H9 (cell line): ENCODE results near the gene BCL7B. TPM values are rescaled to one million over a fixed set of nuclear protein-coding genes. Genes with fewer than 3 reads are reported as not detected.

Experiments
- DNase-seq: peaks from one replicate; pipeline ENCODE4 v3.0.0-alpha.2; 2017
- H2AFZ ChIP-seq: one replicate; pipeline ENCODE4 v1.6.1; 2013; ENCODE audit warnings: mild to moderate bottlenecking, low read length, control low read depth, moderate library complexity
- H2AK5ac ChIP-seq: 2 replicates; pipeline ENCODE4 v1.6.1; 2013; ENCODE audit warnings: low read length, control low read depth, mixed read lengths; ENCODE audit not compliant: insufficient read length
- H2BK120ac ChIP-seq: one replicate; pipeline ENCODE4 v1.6.1; 2013; ENCODE audit warnings: low read depth, mild to moderate bottlenecking, low read length, control low read depth, inconsistent platforms; ENCODE audit not compliant: poor library complexity, severe bottlenecking
- H2BK12ac ChIP-seq: 2 replicates; pipeline ENCODE4 v1.6.1; 2013; ENCODE audit warnings: low read length, control low read depth, mixed read lengths, low read depth; ENCODE audit not compliant: insufficient read length
- H2BK15ac ChIP-seq: 2 replicates; pipeline ENCODE4 v1.6.1; 2013; ENCODE audit warnings: low read depth, low read length, control low read depth
- H2BK20ac ChIP-seq: one replicate; pipeline ENCODE4 v1.6.1; 2013; ENCODE audit warnings: low read depth, mild to moderate bottlenecking, low read length, control low read depth, inconsistent platforms; ENCODE audit not compliant: poor library complexity, severe bottlenecking
- H2BK5ac ChIP-seq: 2 replicates; pipeline ENCODE4 v1.6.1; 2013; ENCODE audit warnings: low read length, control low read depth, mixed read lengths; ENCODE audit not compliant: insufficient read length
- H3K14ac ChIP-seq: 2 replicates; pipeline ENCODE4 v1.6.1; 2013; ENCODE audit warnings: low read length, control low read depth; ENCODE audit not compliant: insufficient read depth
- H3K18ac ChIP-seq: 2 replicates; pipeline ENCODE4 v1.6.1; 2013; ENCODE audit warnings: low read depth, mild to moderate bottlenecking, mixed read lengths, low read length, control low read depth; ENCODE audit not compliant: insufficient read length
- H3K23ac ChIP-seq: 2 replicates; pipeline ENCODE4 v1.6.1; 2013; ENCODE audit warnings: low read length, control low read depth, mixed read lengths, low read depth; ENCODE audit not compliant: insufficient read length
- H3K23me2 ChIP-seq: 2 replicates; pipeline ENCODE4 v1.6.1; 2013; ENCODE audit warnings: low read depth, mild to moderate bottlenecking, mixed read lengths, low read length, control low read depth; ENCODE audit not compliant: insufficient read length, poor library complexity, severe bottlenecking
- H3K27ac ChIP-seq: 2 replicates; pipeline ENCODE4 v1.5.1; 2013; ENCODE audit warnings: low read length, control low read depth, mixed read lengths, low read depth; ENCODE audit not compliant: insufficient read length
- H3K27me3 ChIP-seq: 2 replicates; pipeline ENCODE4 v1.6.1; 2013; ENCODE audit warnings: low read length, control low read depth, inconsistent platforms; ENCODE audit not compliant: insufficient read depth
- H3K4ac ChIP-seq: 2 replicates; pipeline ENCODE4 v1.6.1; 2013; ENCODE audit warnings: low read depth, mild to moderate bottlenecking, control low read depth, inconsistent platforms, low read length, moderate library complexity
- H3K4me1 ChIP-seq: 2 replicates; pipeline ENCODE4 v1.6.1; 2013; ENCODE audit warnings: low read length, control low read depth, inconsistent platforms; ENCODE audit not compliant: insufficient read depth
- H3K4me2 ChIP-seq: 2 replicates; pipeline ENCODE4 v1.6.1; 2013; ENCODE audit warnings: low read length, control low read depth, mixed read lengths; ENCODE audit not compliant: insufficient read length, insufficient read depth
- H3K56ac ChIP-seq: 2 replicates; pipeline ENCODE4 v1.6.1; 2013; ENCODE audit warnings: low read depth, mild to moderate bottlenecking, mixed read lengths, low read length, control low read depth; ENCODE audit not compliant: insufficient read length
- H3K79me1 ChIP-seq: 2 replicates; pipeline ENCODE4 v1.6.1; 2013; ENCODE audit warnings: low read depth, mild to moderate bottlenecking, moderate library complexity, low read length, control low read depth, inconsistent platforms; ENCODE audit not compliant: insufficient read depth, poor library complexity, severe bottlenecking
- H3K79me2 ChIP-seq: 2 replicates; pipeline ENCODE4 v1.6.1; 2013; ENCODE audit warnings: low read length, control low read depth, inconsistent platforms; ENCODE audit not compliant: insufficient read depth
- H3K9ac ChIP-seq: 2 replicates; pipeline ENCODE4 v1.6.1; 2013; ENCODE audit warnings: low read length, control low read depth, mixed read lengths; ENCODE audit not compliant: insufficient read length; ENCODE audit errors: extremely low read depth
- H3K9me3 ChIP-seq: one replicate; pipeline ENCODE4 v1.6.1; 2013; ENCODE audit warnings: low read depth, low read length, inconsistent platforms; ENCODE audit not compliant: control insufficient read depth
- H3T11ph ChIP-seq: one replicate; pipeline ENCODE4 v1.6.1; 2013; ENCODE audit warnings: mild to moderate bottlenecking, low read length, control low read depth, inconsistent platforms
- H4K20me1 ChIP-seq: one replicate; pipeline ENCODE4 v1.6.1; 2013; ENCODE audit not compliant: control insufficient read depth, insufficient read length, insufficient read depth
- H4K5ac ChIP-seq: 2 replicates; pipeline ENCODE4 v1.6.1; 2013; ENCODE audit warnings: low read depth, mild to moderate bottlenecking, mixed read lengths, low read length, control low read depth; ENCODE audit not compliant: insufficient read length
- H4K8ac ChIP-seq: replicated peaks from 2 replicates; pipeline ENCODE4 v1.6.1; 2013; ENCODE audit warnings: low read length, control low read depth, mixed read lengths, low read depth; ENCODE audit not compliant: insufficient read length
- H4K91ac ChIP-seq: 2 replicates; pipeline ENCODE4 v1.6.1; 2013; ENCODE audit warnings: low read depth, mild to moderate bottlenecking, moderate library complexity, mixed read lengths, low read length, control low read depth; ENCODE audit not compliant: insufficient read length
- H3K27ac Mint-ChIP-seq, 3 experiments: 2 replicates in 2 of 3; 3 replicates in 1 of 3; pipeline ENCODE4 v1.8.0; 2020 to 2021; ENCODE audit warnings: mixed read lengths in 3 of 3, mild to moderate bottlenecking in 1 of 3, moderate library complexity in 1 of 3
- H3K27me3 Mint-ChIP-seq: 2 replicates; pipeline ENCODE4 v1.8.0; 2021; ENCODE audit warnings: low read depth, mild to moderate bottlenecking, moderate library complexity, mixed read lengths
- H3K36me3 Mint-ChIP-seq, 3 experiments: 2 replicates in 2 of 3; 3 replicates in 1 of 3; pipeline ENCODE4 v1.8.0; 2020 to 2021; ENCODE audit warnings: low read depth in 3 of 3, mixed read lengths in 3 of 3; ENCODE audit not compliant: insufficient read depth in 1 of 3
- H3K4me1 Mint-ChIP-seq, 2 experiments: 2 replicates each; pipeline ENCODE4 v1.8.0; 2020; ENCODE audit warnings: mixed read lengths in 2 of 2
- H3K4me3 Mint-ChIP-seq, 2 experiments: 2 replicates in 1 of 2; 3 replicates in 1 of 2; pipeline ENCODE4 v1.8.0; 2020 to 2021; ENCODE audit warnings: mild to moderate bottlenecking in 2 of 2, mixed read lengths in 2 of 2, moderate library complexity in 1 of 2
- H3K9me3 Mint-ChIP-seq, 2 experiments: 2 replicates in 1 of 2; 3 replicates in 1 of 2; pipeline ENCODE4 v1.8.0; 2020; ENCODE audit warnings: mild to moderate bottlenecking in 2 of 2, mixed read lengths in 2 of 2, moderate library complexity in 1 of 2
- WGBS: extraction: QIAGEN DNeasy Blood & Tissue Kit; methylation state at CpG from one replicate; pipeline ENCODE4 v1.1.7; 2013; ENCODE audit warnings: missing lambda C conversion rate, low lambda C conversion rate, mixed read lengths; ENCODE audit not compliant: insufficient read length; ENCODE audit errors: extremely low coverage; 5-methylcytosine and 5-hydroxymethylcytosine counted together
- total RNA-seq: library from RNA; stranded (reverse); gene quantifications from 2 replicates; pipeline ENCODE4 v1.2.1, GENCODE V29; 2021
- TF ChIP-seq, protein P1 (sequence below): fragments of 200-600 bp; sonication (generic); conservative IDR thresholded peaks from 3 replicates; pipeline ENCODE4 v1.8.0; 2021; ENCODE audit warnings: antibody characterized with exemption, mild to moderate bottlenecking

BCL7B gene
- total RNA-seq, 1 experiment from 2014 or later, result 48.9 TPM

GRCh38 chr7:73586911-73587310 lies 29.4 kb upstream of the BCL7B start:
- Histone ChIP-seq H3K27me3 (peaks cover 2% of the 10 kb centered on the region; the same call in 1 of the 2 replicates), H3K9ac (no peak overlapping the region), H4K5ac (no peak overlapping the region), H3K23ac (no peak overlapping the region), H3K4me1 (no peaks in the 10 kb centered on the region), H2AFZ (no peak overlapping the region), H3K14ac (no peak overlapping the region), H3K56ac (no peak overlapping the region), H3K4ac (no peak overlapping the region), H2BK20ac (no peak overlapping the region), H2AK5ac (no peak overlapping the region), H2BK15ac (no peak overlapping the region), H2BK5ac (no peak overlapping the region), H3K18ac (no peak overlapping the region), H3K79me2 (no peaks in the 10 kb centered on the region), H3K79me1 (no peaks in the 10 kb centered on the region), H4K20me1 (no peaks in the 10 kb centered on the region), H3K23me2 (no peaks in the 10 kb centered on the region), H2BK12ac (no peak overlapping the region), H4K8ac (no peak overlapping the region), H3K9me3 (no peaks in the 10 kb centered on the region), H3T11ph (no peak overlapping the region), H2BK120ac (no peak overlapping the region), H4K91ac (no peak overlapping the region), H3K4me2 (no peak overlapping the region), H3K27ac (no peak overlapping the region)
- Mint-ChIP-seq H3K27ac (no peak overlapping the region), H3K27me3 (peaks cover 66% of the 10 kb centered on the region), H3K4me1 (peaks cover 0 to 4% of the 10 kb centered on the region in 2 experiments; a peak in 2 of 4 replicates), H3K4me3 (no peak overlapping the region; a peak in 1 of 5 replicates), H3K9me3 (no peaks in the 10 kb centered on the region), H3K36me3 (no peaks in the 10 kb centered on the region)
- TF ChIP-seq, protein P1, sequence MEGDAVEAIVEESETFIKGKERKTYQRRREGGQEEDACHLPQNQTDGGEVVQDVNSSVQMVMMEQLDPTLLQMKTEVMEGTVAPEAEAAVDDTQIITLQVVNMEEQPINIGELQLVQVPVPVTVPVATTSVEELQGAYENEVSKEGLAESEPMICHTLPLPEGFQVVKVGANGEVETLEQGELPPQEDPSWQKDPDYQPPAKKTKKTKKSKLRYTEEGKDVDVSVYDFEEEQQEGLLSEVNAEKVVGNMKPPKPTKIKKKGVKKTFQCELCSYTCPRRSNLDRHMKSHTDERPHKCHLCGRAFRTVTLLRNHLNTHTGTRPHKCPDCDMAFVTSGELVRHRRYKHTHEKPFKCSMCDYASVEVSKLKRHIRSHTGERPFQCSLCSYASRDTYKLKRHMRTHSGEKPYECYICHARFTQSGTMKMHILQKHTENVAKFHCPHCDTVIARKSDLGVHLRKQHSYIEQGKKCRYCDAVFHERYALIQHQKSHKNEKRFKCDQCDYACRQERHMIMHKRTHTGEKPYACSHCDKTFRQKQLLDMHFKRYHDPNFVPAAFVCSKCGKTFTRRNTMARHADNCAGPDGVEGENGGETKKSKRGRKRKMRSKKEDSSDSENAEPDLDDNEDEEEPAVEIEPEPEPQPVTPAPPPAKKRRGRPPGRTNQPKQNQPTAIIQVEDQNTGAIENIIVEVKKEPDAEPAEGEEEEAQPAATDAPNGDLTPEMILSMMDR, result no peak
- WGBS, result no CpG with 5 or more reads among the region's 12 CpGs
- DNase-seq, result no peak
